Liver (tissue), 9 donors: ENCODE data around the gene ARRDC1. TPM values are rescaled to one million over a fixed set of nuclear protein-coding genes. Genes with fewer than 3 reads are reported as not detected.

Experiments used
- DNase-seq: peaks from one replicate; pipeline ENCODE4 v3.0.0-alpha.2; 2017; ENCODE audit warnings: low spot score
- H3K27ac ChIP-seq, 2 donors: one replicate each; pipeline ENCODE4 v1.7.0; 2013; ENCODE audit warnings: inconsistent platforms in 2 of 2, low read length in 2 of 2, control low read depth in 1 of 2, low read depth in 1 of 2, mild to moderate bottlenecking in 1 of 2
- H3K27me3 ChIP-seq, 4 donors: one replicate each; pipeline versions ENCODE4 v1.6.1 to v1.7.0; 2013; ENCODE audit warnings: low read length in 3 of 4, inconsistent platforms in 1 of 4, mild to moderate bottlenecking in 1 of 4, moderate library complexity in 1 of 4; ENCODE audit not compliant: control insufficient read depth in 4 of 4, insufficient read depth in 4 of 4
- H3K36me3 ChIP-seq, 4 donors: one replicate each; pipeline versions ENCODE4 v1.6.1 to v1.7.0; 2013; ENCODE audit warnings: low read length in 3 of 4, mild to moderate bottlenecking in 3 of 4, low read depth in 1 of 4, moderate library complexity in 1 of 4; ENCODE audit not compliant: control insufficient read depth in 4 of 4, insufficient read depth in 3 of 4
- H3K4me1 ChIP-seq, 4 donors: one replicate each; pipeline versions ENCODE4 v1.6.1 to v1.7.0; 2013; ENCODE audit warnings: low read length in 3 of 4, mild to moderate bottlenecking in 3 of 4, moderate library complexity in 1 of 4; ENCODE audit not compliant: control insufficient read depth in 4 of 4, insufficient read depth in 4 of 4
- H3K4me3 ChIP-seq, 3 donors: one replicate each; pipeline versions ENCODE4 v1.6.1 to v1.7.0; 2013; ENCODE audit warnings: low read length in 3 of 3, control low read depth in 1 of 3, low read depth in 1 of 3, mild to moderate bottlenecking in 1 of 3
- H3K9ac ChIP-seq, 2 donors: one replicate each; pipeline ENCODE4 v1.7.0; 2013; ENCODE audit warnings: low read length in 2 of 2, mild to moderate bottlenecking in 2 of 2, moderate library complexity in 2 of 2, control low read depth in 1 of 2, low read depth in 1 of 2
- H3K9me3 ChIP-seq, 4 donors: one replicate each; pipeline versions ENCODE4 v1.6.1 to v1.7.0; 2013; ENCODE audit warnings: low read length in 3 of 4; ENCODE audit not compliant: control insufficient read depth in 4 of 4
- ATF3 ChIP-seq: IDR thresholded peaks from 2 replicates; pipeline ENCODE4 v1.6.1; 2016; ENCODE audit warnings: antibody characterized with exemption
- EGR1 ChIP-seq, 2 donors: IDR thresholded peaks; 2 replicates each; pipeline ENCODE4 v1.6.1; 2016 to 2018; ENCODE audit warnings: antibody characterized with exemption in 2 of 2, low read depth in 2 of 2
- FOXA1 ChIP-seq: IDR thresholded peaks from 2 replicates; pipeline ENCODE4 v1.6.1; 2016; ENCODE audit warnings: antibody characterized with exemption
- FOXA2 ChIP-seq: IDR thresholded peaks from 2 replicates; pipeline ENCODE4 v1.6.1; 2016; ENCODE audit warnings: antibody characterized with exemption
- GABPA ChIP-seq, 2 donors: IDR thresholded peaks in 1 of 2; conservative IDR thresholded peaks in 1 of 2; 2 replicates each; pipeline ENCODE4 v1.6.1; 2016; ENCODE audit warnings: antibody characterized with exemption in 2 of 2, mild to moderate bottlenecking in 1 of 2, moderate library complexity in 1 of 2
- HNF4A ChIP-seq, 2 donors: conservative IDR thresholded peaks; 2 replicates each; pipeline ENCODE4 v1.6.1; 2016; ENCODE audit warnings: antibody characterized with exemption in 2 of 2, mild to moderate bottlenecking in 2 of 2
- HNF4G ChIP-seq: IDR thresholded peaks from 2 replicates; pipeline ENCODE4 v1.6.1; 2016; ENCODE audit warnings: antibody characterized with exemption
- JUND ChIP-seq, 2 donors: IDR thresholded peaks; 2 replicates each; pipeline ENCODE4 v1.6.1; 2016; ENCODE audit warnings: antibody characterized with exemption in 2 of 2
- RAD21 ChIP-seq, 2 donors: IDR thresholded peaks; 2 replicates each; pipeline ENCODE4 v1.6.1; 2016; ENCODE audit warnings: antibody characterized with exemption in 2 of 2, mild to moderate bottlenecking in 2 of 2
- RXRA ChIP-seq, 2 donors: IDR thresholded peaks; 2 replicates each; pipeline ENCODE4 v1.6.1; 2017 to 2018; ENCODE audit warnings: antibody characterized with exemption in 2 of 2, mild to moderate bottlenecking in 1 of 2
- SP1 ChIP-seq: IDR thresholded peaks from 2 replicates; pipeline ENCODE4 v1.6.1; 2018; ENCODE audit warnings: antibody characterized with exemption, mild to moderate bottlenecking
- TAF1 ChIP-seq: conservative IDR thresholded peaks from 2 replicates; pipeline ENCODE4 v1.6.1; 2016; ENCODE audit warnings: antibody characterized with exemption, mild to moderate bottlenecking
- YY1 ChIP-seq: IDR thresholded peaks from 2 replicates; pipeline ENCODE4 v1.6.1; 2016; ENCODE audit warnings: antibody characterized with exemption, mild to moderate bottlenecking
- WGBS: extraction: QIAGEN DNeasy Blood & Tissue Kit; methylation state at CpG from one replicate; pipeline ENCODE4 v1.1.7; 2013; 5-methylcytosine and 5-hydroxymethylcytosine counted together
- polyA plus RNA-seq, 2 donors: library from polyadenylated mRNA; stranded (reverse) in 1 of 2; unstranded in 1 of 2; fragments of 200-250 nt in 1 of 2; fragments of >200 nt in 1 of 2; fragmentation: Nextera tagmentation in 1 of 2; extraction: Ambion mirVana in 1 of 2; gene quantifications; one replicate each; pipeline versions ENCODE4 v1.2.1 to v1.2.3, GENCODE V29; 2013 to 2015
- total RNA-seq, 2 donors: library from RNA; depleted of rRNA; stranded (reverse); fragments of >200 nt; gene quantifications; one replicate each; pipeline ENCODE4 v1.2.3, GENCODE V29; 2014
- TF ChIP-seq, protein P1 (sequence below): fragments of 150-350 bp; IDR thresholded peaks from 2 replicates; pipeline ENCODE4 v1.5.1; 2017; ENCODE audit warnings: improper control_type of control experiment, low read depth, low read length; ENCODE audit not compliant: missing input control
- TF ChIP-seq, protein P2 (sequence below): IDR thresholded peaks from 2 replicates; pipeline ENCODE4 v1.6.1; 2016; ENCODE audit warnings: antibody characterized with exemption
- TF ChIP-seq, protein P3 (sequence below): IDR thresholded peaks from 2 replicates; pipeline ENCODE4 v1.6.1; 2016; ENCODE audit warnings: antibody characterized with exemption, mild to moderate bottlenecking
- donor health status: healthy.
- donor health status: healthy.
- donor health status: healthy.
- donor health status: healthy.
- donor health status: healthy.

The ARRDC1 gene
- total and polyA plus RNA-seq, 4 donors, result 9.8 to 31.6 (median 23.4) TPM

- DNase-seq, result no peak
- Histone ChIP-seq H3K36me3 (peaks cover 0 to 3% (median 1%) of the 10 kb centered on the region in 4 donors), H3K4me3 (no peak overlapping the region), H3K4me1 (peaks cover 0 to 1% (median 0%) of the 10 kb centered on the region in 4 donors), H3K9ac (no peak overlapping the region), H3K27ac (no peak overlapping the region), H3K9me3 (no peaks in the 10 kb centered on the region), H3K27me3 (no peaks in the 10 kb centered on the region)
- WGBS, result 92% methylated on average over 2 of the region's 2 CpGs
- TF ChIP-seq FOXA1, result no peak
- TF ChIP-seq RAD21 (IDR thresholded peaks at IDR 0.05), result no peak
- no peak for TF ChIP-seq EGR1 (IDR thresholded peaks at IDR 0.05; ENCODE audit: low read depth in 2 of 2)
- TF ChIP-seq FOXA2, result no peak
- TF ChIP-seq, protein P1, sequence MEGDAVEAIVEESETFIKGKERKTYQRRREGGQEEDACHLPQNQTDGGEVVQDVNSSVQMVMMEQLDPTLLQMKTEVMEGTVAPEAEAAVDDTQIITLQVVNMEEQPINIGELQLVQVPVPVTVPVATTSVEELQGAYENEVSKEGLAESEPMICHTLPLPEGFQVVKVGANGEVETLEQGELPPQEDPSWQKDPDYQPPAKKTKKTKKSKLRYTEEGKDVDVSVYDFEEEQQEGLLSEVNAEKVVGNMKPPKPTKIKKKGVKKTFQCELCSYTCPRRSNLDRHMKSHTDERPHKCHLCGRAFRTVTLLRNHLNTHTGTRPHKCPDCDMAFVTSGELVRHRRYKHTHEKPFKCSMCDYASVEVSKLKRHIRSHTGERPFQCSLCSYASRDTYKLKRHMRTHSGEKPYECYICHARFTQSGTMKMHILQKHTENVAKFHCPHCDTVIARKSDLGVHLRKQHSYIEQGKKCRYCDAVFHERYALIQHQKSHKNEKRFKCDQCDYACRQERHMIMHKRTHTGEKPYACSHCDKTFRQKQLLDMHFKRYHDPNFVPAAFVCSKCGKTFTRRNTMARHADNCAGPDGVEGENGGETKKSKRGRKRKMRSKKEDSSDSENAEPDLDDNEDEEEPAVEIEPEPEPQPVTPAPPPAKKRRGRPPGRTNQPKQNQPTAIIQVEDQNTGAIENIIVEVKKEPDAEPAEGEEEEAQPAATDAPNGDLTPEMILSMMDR, result no peak
- TF ChIP-seq YY1, result no peak
- TF ChIP-seq, protein P2, sequence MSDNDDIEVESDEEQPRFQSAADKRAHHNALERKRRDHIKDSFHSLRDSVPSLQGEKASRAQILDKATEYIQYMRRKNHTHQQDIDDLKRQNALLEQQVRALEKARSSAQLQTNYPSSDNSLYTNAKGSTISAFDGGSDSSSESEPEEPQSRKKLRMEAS, result no peak
- TF ChIP-seq RXRA (IDR thresholded peaks at IDR 0.05), result no peak
Observed at GRCh38 chr9:137657606-137658005, 52.1 kb downstream of the ARRDC1 start.

DNA sequence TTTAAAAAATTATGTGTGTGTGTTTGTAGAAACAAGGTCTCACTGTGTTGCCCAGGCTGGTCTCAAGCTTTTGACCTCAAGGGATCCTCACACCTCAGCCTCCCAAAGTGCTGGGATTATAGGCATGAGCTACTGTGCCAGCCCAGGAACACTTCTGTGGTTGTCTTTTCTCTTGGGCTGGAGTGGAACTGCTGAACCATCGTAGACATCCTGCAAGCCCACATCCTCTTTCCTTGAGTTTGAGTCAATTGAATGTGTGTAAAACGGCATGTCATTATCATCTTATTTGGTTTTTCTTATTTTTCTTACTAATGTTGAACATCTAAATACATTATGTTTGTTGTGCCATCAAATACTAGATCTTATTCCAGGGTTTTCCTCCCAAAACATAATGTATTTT lies 53.3 kb downstream of the ARRDC1 start:
- H3K9me3 ChIP-seq, result no peaks in the 10 kb centered on the region
- H3K9ac ChIP-seq, result no peak overlapping the region
- TF ChIP-seq FOXA2, result no peak
- no peak for TF ChIP-seq YY1
- no peak for TF ChIP-seq JUND (IDR thresholded peaks at IDR 0.05)
- no peak for TF ChIP-seq TAF1
- TF ChIP-seq RXRA (IDR thresholded peaks at IDR 0.05), result no peak
- TF ChIP-seq SP1, result no peak
- TF ChIP-seq GABPA (IDR thresholded peaks at IDR 0.05 in 1 of 2, conservative IDR thresholded peaks at IDR 0.05 in 1 of 2), result no peak
- no peak for TF ChIP-seq ATF3
- no peak for TF ChIP-seq RAD21 (IDR thresholded peaks at IDR 0.05)
- TF ChIP-seq EGR1 (IDR thresholded peaks at IDR 0.05; ENCODE audit: low read depth in 2 of 2), result no peak
- TF ChIP-seq HNF4A (conservative IDR thresholded peaks at IDR 0.05), result no peak
- TF ChIP-seq HNF4G, result no peak
- no peak for TF ChIP-seq FOXA1
- TF ChIP-seq, protein P3, sequence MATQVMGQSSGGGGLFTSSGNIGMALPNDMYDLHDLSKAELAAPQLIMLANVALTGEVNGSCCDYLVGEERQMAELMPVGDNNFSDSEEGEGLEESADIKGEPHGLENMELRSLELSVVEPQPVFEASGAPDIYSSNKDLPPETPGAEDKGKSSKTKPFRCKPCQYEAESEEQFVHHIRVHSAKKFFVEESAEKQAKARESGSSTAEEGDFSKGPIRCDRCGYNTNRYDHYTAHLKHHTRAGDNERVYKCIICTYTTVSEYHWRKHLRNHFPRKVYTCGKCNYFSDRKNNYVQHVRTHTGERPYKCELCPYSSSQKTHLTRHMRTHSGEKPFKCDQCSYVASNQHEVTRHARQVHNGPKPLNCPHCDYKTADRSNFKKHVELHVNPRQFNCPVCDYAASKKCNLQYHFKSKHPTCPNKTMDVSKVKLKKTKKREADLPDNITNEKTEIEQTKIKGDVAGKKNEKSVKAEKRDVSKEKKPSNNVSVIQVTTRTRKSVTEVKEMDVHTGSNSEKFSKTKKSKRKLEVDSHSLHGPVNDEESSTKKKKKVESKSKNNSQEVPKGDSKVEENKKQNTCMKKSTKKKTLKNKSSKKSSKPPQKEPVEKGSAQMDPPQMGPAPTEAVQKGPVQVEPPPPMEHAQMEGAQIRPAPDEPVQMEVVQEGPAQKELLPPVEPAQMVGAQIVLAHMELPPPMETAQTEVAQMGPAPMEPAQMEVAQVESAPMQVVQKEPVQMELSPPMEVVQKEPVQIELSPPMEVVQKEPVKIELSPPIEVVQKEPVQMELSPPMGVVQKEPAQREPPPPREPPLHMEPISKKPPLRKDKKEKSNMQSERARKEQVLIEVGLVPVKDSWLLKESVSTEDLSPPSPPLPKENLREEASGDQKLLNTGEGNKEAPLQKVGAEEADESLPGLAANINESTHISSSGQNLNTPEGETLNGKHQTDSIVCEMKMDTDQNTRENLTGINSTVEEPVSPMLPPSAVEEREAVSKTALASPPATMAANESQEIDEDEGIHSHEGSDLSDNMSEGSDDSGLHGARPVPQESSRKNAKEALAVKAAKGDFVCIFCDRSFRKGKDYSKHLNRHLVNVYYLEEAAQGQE, result no peak
- TF ChIP-seq, protein P2, result no peak
- TF ChIP-seq, protein P1, result no peak
- H3K27ac ChIP-seq, result no peak overlapping the region
- no peaks in the 10 kb centered on the region for H3K27me3 ChIP-seq
- H3K4me1 ChIP-seq, result peaks cover 0 to 1% (median 0%) of the 10 kb centered on the region in 4 donors
- 84% methylated on average over 2 of the region's 2 CpGs for WGBS
- DNase-seq, result no peak
- peaks cover 0 to 3% (median 0%) of the 10 kb centered on the region in 4 donors for H3K36me3 ChIP-seq
- no peak overlapping the region for H3K4me3 ChIP-seq
